IPS DF 6.9 (cell line): Measurements from ENCODE around the gene GTPBP3.
A peak's percentile ranks its signal among the peaks of the same experiment; 100 is the strongest.
"Not testable (repeated sequence)": the region's sequence is repeated elsewhere in the genome, so short reads cannot be mapped to it uniquely, and the experiment has no call there.

Experiments
- DNase-seq: peaks from one replicate; pipeline ENCODE4 v3.0.0-alpha.2; 2013; ENCODE audit warnings: low read depth, low spot score
- H3K27ac ChIP-seq: one replicate; pipeline ENCODE4 v1.5.1; 2013; ENCODE audit warnings: low read length, control low read depth
- H3K27me3 ChIP-seq: 2 replicates; pipeline ENCODE4 v1.6.1; 2013; ENCODE audit warnings: mild to moderate bottlenecking, low read length; ENCODE audit not compliant: control insufficient read depth, insufficient read depth
- H3K36me3 ChIP-seq: 2 replicates; pipeline ENCODE4 v1.6.1; 2013; ENCODE audit warnings: low read length; ENCODE audit not compliant: control insufficient read depth, insufficient read depth
- H3K4me1 ChIP-seq: 2 replicates; pipeline ENCODE4 v1.6.1; 2013; ENCODE audit warnings: low read length; ENCODE audit not compliant: control insufficient read depth, insufficient read depth
- H3K4me3 ChIP-seq: 2 replicates; pipeline ENCODE4 v1.5.1; 2013; ENCODE audit warnings: mild to moderate bottlenecking, low read length
- H3K9me3 ChIP-seq: 2 replicates; pipeline ENCODE4 v1.6.1; 2013; ENCODE audit warnings: low read length, inconsistent platforms; ENCODE audit not compliant: control insufficient read depth, insufficient read depth
- WGBS: extraction: QIAGEN DNeasy Blood & Tissue Kit; methylation state at CpG from one replicate; pipeline ENCODE4 v1.1.7; 2013; ENCODE audit warnings: mixed read lengths, missing lambda C conversion rate; ENCODE audit not compliant: insufficient read length, insufficient coverage; 5-methylcytosine and 5-hydroxymethylcytosine counted together

The GTPBP3 gene, protein sequence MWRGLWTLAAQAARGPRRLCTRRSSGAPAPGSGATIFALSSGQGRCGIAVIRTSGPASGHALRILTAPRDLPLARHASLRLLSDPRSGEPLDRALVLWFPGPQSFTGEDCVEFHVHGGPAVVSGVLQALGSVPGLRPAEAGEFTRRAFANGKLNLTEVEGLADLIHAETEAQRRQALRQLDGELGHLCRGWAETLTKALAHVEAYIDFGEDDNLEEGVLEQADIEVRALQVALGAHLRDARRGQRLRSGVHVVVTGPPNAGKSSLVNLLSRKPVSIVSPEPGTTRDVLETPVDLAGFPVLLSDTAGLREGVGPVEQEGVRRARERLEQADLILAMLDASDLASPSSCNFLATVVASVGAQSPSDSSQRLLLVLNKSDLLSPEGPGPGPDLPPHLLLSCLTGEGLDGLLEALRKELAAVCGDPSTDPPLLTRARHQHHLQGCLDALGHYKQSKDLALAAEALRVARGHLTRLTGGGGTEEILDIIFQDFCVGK

GRCh38 chr19:17336872-17337674 is at the start of gene GTPBP3:
Gene GTPBP3 (plus strand): TSS chr19:17337553. CDS start chr19:17337612, 59 bp downstream.
- H3K4me1 ChIP-seq: peaks cover 5% of the 10 kb centered on the region; the same call in 1 of the 2 replicates
- H3K36me3 ChIP-seq: peaks cover 6% of the 10 kb centered on the region; the same call in 1 of the 2 replicates
- H3K27me3 ChIP-seq: no peaks in the 10 kb centered on the region
- H3K9me3 ChIP-seq: no peaks in the 10 kb centered on the region
- WGBS: no CpG with 5 or more reads among the region's 41 CpGs
- H3K4me3 ChIP-seq: peak within 1 kb of the TSS; percentile 74
- no peak within 1 kb of the TSS for H3K27ac ChIP-seq
- peak; percentile 99 for DNase-seq

GRCh38 chr19:17289489-17289888 is 47.9 kb upstream of the GTPBP3 start:
- no peak overlapping the region for H3K4me3 ChIP-seq
- WGBS: no CpG with 5 or more reads among the region's 22 CpGs
- H3K4me1 ChIP-seq: 0 out of 2 replicates have a peak, but pooled peaks cover 4% of the 10 kb centered on the region
- H3K36me3 ChIP-seq: peaks cover 1% of the 10 kb centered on the region; the same call in 1 of the 2 replicates
- DNase-seq: no peak
- H3K9me3 ChIP-seq: no peaks in the 10 kb centered on the region
- H3K27ac ChIP-seq: no peak overlapping the region
- no peaks in the 10 kb centered on the region for H3K27me3 ChIP-seq

DNA sequence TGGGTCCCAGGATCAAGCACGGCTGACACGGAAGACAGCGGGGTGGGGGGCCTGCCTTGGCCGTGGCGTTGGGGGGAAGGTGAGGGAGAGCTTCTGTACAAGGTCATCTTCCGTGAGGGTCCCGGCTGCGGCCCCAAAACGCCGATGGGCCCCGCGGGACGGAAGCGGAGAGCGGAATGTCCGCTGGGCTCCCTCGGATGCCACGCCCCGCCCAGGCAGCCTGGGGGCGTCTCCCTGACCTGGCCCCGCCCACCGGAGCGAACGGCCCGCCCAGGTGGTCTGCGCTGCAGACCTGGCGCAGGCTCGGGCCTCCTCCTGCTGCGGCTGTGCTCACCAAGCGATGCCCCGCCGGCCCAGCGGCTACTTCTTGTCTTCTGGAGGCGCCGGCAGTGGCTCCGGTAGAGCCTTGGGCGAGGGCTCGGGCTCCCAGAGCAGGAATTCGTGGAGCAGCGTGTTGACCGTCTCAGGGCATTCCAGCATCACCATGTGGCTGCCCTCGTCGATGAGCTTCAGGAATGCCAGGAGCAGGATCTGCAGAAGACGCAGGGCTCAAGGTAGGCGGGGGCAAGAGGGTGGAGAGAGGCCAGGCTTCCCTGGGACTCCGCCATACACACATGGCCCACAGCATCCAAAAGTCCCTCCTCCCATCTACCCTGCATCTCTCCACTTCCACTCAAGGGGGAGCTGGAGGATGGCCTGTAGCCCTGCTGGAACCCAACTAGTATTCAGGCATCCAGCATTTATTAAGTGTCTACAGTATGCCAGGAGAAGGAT is 44.9 kb upstream of the GTPBP3 start:
- Histone ChIP-seq H3K36me3 (peaks cover 4% of the 10 kb centered on the region; the same call in 1 of the 2 replicates), H3K4me3 (peak overlapping the region; percentile 31; the same call in 1 of the 2 replicates), H3K27me3 (no peaks in the 10 kb centered on the region), H3K27ac (no peak overlapping the region), H3K9me3 (no peaks in the 10 kb centered on the region), H3K4me1 (0 out of 2 replicates have a peak, but pooled peaks cover 5% of the 10 kb centered on the region)
- WGBS: no CpG with 5 or more reads among the region's 46 CpGs
- DNase-seq: no peak

DNA sequence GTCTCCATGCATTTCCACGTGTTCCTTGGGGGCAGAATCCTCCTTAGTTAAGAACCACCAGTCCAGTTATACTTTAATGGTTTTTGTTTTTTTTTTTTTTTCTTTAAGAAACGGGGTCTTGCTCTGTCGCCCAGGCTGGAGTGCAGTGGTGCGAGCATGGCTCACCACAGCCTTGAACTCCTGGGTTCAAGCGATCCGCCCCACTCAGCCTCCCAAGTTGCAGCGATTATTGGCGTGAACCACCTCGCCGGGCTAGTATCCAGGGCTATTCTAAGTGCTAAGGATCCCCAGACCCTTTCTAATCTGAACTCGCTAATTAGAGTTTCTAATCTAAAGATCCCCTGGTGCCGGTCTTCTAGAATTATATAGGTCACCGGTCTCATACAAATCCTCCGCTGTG is 43.7 kb upstream of the GTPBP3 start:
- H3K4me1 ChIP-seq: 0 out of 2 replicates have a peak, but pooled peaks cover 5% of the 10 kb centered on the region
- DNase-seq: no peak
- H3K9me3 ChIP-seq: no peaks in the 10 kb centered on the region
- H3K27me3 ChIP-seq: no peaks in the 10 kb centered on the region
- peaks cover 4% of the 10 kb centered on the region; the same call in 1 of the 2 replicates for H3K36me3 ChIP-seq
- H3K4me3 ChIP-seq: no peak overlapping the region
- H3K27ac ChIP-seq: no peak overlapping the region
- WGBS: no CpG with 5 or more reads among the region's 14 CpGs

- WGBS: no CpG with 5 or more reads among the region's 48 CpGs
- H3K27ac ChIP-seq: no peak overlapping the region
These were observed 43.1 kb upstream of the GTPBP3 start for GRCh38 chr19:17294051-17294891.

DNA sequence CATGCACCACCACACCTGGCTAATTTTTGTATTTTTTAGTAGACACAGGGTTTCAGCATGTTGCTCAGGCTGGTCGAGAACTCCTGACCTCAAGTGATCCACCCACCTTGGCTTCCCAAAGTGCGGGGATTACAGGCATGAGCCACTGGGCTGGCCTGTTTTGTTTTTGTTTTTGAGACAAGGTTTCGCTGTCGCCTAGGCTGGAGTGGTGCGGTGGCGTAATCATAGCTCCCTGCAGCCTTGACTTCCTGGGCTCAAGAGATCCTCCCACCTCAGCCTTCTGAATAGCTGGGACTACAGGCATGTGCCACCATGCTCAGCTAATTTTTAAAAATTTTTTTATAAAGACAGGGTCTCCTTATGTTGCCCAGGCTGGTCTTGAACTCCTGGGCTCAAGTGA is 41.8 kb upstream of the GTPBP3 start:
- H3K9me3 ChIP-seq, H3K27me3 ChIP-seq, H3K4me3 ChIP-seq, H3K4me1 ChIP-seq, DNase-seq, H3K36me3 ChIP-seq, H3K27ac ChIP-seq: not testable (repeated sequence)
- WGBS: no CpG with 5 or more reads among the region's 6 CpGs

More at GRCh38 chr19:17294051-17294891, 43.1 kb upstream of the GTPBP3 start:
- Histone ChIP-seq H3K9me3 (no peaks in the 10 kb centered on the region), H3K36me3 (peaks cover 6% of the 10 kb centered on the region; the same call in 1 of the 2 replicates), H3K4me1 (0 out of 2 replicates have a peak, but pooled peaks cover 5% of the 10 kb centered on the region), H3K27me3 (no peaks in the 10 kb centered on the region), H3K4me3 (no peak overlapping the region)
- no peak for DNase-seq

GRCh38 chr19:17296273-17296672 is 41.1 kb upstream of the GTPBP3 start:
- no CpG with 5 or more reads among the region's 4 CpGs for WGBS
- Histone ChIP-seq H3K27ac (no peak overlapping the region), H3K36me3 (peaks cover 10% of the 10 kb centered on the region), H3K27me3 (no peaks in the 10 kb centered on the region), H3K4me1 (0 out of 2 replicates have a peak, but pooled peaks cover 5% of the 10 kb centered on the region), H3K9me3 (no peaks in the 10 kb centered on the region), H3K4me3 (no peak overlapping the region)
- DNase-seq: no peak

- Histone ChIP-seq H3K4me3 (no peak overlapping the region), H3K4me1 (0 out of 2 replicates have a peak, but pooled peaks cover 3% of the 10 kb centered on the region), H3K9me3 (no peaks in the 10 kb centered on the region), H3K36me3 (peaks cover 13% of the 10 kb centered on the region), H3K27ac (no peak overlapping the region), H3K27me3 (no peaks in the 10 kb centered on the region)
- no peak for DNase-seq
- WGBS: no CpG with 5 or more reads among the region's 6 CpGs
These were observed 40.4 kb upstream of the GTPBP3 start for GRCh38 chr19:17296976-17297375.

DNA sequence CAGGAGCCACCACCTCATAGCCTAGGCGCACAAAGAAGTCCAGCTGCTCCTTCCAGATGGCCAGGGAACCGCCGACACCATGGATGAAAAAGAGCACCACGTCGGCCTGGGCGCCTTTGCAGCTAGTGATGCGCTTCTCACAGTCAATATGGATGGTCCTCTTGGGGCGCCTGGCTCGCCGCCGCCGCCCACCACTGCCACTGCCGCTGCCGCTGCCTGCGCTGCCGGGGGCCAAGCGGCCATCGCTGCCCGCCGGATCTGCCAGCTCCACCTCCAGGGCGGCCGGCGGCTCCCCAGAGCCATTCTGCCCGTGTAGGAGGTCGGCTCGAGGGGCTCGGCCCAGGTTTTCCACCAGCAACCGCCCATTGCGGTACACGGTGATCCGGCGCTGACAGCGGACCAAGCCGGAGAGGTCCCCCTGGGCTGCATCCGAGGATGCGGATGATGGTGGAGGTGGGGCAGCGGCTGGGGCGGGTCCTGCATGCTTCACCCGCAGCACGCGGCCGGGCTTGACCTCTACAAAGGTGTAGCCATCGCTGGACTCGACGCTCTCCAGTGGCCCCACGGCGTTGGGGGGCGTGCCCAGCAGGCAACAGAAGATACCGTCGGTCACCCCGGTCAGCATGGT is 36.2 kb upstream of the GTPBP3 start:
- no peak overlapping the region for H3K27ac ChIP-seq
- H3K27me3 ChIP-seq: no peaks in the 10 kb centered on the region
- DNase-seq: no peak
- WGBS: no CpG with 5 or more reads among the region's 51 CpGs
- peaks cover 9% of the 10 kb centered on the region for H3K36me3 ChIP-seq
- no peak overlapping the region for H3K4me3 ChIP-seq
- H3K4me1 ChIP-seq: peaks cover 1% of the 10 kb centered on the region; the same call in 1 of the 2 replicates
- H3K9me3 ChIP-seq: no peaks in the 10 kb centered on the region
